COLO668 (cell line): ENCODE measurements around the gene MAGI2.

ENCODE experiments used
- DNase-seq: peaks from one replicate; lab custom pipeline; 2025; ENCODE audit not compliant: unreplicated experiment; lab: John Stamatoyannopoulos, UW

MAGI2 gene

GRCh38 chr7:78760620-78761355 lies 692.7 kb downstream of the MAGI2 start:
- DNase-seq, result no peak

DNA sequence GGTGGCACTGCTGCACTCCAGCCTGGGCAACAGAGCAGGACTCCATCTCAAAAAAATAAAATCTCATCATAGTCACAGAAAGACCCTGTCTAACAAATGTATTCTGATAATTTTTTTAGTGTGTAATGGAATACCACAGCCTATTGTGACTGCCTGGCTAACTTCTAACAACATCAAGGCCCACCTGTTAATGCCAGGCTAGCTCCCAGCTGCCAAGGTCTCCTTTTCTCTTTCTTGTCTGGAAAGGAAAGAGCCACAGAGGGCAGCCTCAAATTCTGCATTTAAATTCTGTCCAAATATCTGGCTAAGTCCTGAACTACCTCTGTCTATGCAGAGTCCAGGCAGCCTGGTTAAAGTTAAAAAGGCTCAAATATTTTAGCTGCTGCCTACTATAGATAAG lies 700.9 kb downstream of the MAGI2 start:
- DNase-seq, result no peak

DNA sequence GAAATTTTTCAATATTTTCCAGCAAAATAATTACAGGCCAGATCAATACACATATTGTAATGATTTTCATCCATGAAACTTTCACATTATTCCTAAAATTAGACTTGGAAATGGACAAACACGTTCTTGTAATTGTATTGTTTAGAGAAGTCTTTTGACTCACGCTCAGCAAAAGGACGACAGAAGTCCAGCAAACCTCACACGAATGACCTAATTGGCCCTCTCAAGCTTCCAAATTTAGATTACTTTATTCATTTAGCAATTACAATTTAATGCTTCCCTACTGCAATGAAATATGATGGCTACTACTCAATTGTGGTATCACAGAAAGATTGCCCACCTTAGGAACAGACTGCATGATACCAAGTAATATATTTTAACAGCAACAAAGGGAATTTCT lies 702.2 kb downstream of the MAGI2 start:
- no peak for DNase-seq

DNA sequence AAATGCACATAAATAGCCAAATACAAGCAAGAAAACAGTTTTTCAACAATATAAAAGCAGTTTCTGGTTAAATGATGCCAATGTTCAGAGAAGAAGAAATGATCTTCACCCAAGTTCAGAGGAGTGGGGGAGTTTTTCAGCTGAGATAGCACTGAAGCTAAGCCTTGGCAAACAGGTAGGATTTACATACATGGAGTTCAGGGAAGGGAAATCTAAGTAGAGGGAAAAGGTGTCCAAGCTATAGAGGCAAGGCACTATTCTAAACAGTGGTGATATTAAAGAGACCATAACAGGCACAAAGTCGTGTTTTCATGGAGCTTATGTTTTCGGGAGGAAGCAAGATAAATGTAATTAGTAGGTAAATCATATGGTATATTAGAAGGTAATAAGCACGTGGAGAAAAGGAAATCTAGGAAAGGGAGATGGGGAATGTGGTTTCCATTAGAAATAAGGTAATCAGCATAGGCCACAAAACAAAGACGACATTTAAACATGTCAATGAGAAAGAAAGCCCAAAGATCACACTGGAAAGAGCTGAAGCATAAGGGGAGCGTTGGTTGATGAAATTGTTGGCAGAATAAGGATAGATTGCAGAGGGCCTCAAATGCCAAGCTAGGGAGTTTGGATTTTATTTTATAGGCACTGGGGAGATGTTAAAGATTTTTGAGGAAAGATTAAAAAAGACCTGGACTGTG lies 704.3 kb downstream of the MAGI2 start:
- no peak for DNase-seq

- DNase-seq, result no peak
These were observed 705.9 kb downstream of the MAGI2 start for GRCh38 chr7:78747592-78747991.

DNA sequence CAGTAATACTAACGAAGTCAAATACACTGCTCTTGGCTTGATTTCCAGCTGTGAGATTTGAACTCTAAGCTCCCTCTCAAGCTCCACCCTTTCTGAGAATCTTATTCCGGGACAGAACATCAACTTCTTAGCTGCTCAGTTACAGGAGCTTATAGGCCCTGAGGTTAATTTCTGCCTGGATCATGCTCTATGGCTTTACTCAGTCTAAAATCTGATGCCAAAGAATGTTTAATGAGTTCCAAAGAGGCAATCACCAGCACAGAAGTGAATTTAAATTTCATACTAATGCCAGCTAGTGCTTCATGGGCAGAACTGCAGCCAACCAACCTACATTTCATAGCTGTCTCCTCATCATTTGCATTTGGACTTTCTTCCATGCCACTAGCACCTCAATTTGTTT lies 707.2 kb downstream of the MAGI2 start:
- DNase-seq, result no peak

GRCh38 chr7:78742694-78743093 lies 710.8 kb downstream of the MAGI2 start:
- no peak for DNase-seq

- no peak for DNase-seq
These were observed 716.9 kb downstream of the MAGI2 start for GRCh38 chr7:78736548-78736947.

DNA sequence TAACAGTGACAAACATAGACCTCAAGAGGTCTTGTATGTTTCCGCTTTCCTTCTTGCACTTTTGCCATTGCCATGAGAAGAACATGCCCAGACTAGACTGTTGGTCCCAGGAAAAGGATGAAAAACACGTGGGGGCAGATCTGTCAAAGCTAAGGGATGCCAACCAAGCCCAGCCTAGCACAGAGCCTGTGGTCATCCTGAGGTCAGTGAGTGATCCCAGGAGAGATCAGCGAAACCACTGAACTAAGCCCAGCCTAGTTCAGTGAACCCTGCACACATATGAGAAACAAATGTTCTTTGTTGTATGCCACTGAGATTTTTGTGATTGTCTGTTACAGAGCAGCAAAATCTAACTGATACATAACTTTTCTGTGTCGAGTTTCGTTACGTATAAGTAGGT lies 718.8 kb downstream of the MAGI2 start:
- DNase-seq, result no peak

DNA sequence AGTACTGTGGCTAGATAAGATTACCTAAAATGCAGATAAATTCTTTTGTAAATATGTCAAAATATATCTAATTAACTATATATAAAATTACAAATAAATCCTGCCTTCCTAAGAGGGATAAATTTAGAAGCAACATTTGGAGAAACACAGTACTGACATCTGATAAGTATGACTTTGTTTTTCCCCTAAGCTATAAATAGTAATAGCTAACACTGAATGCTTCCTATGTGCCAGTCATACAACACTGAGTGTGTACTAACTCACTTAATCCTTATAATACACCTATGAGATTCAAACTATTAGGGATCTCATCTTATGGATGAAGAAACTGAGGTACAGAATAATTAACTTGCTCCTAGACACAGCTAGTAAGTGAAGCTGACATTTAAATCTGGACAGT lies 733.4 kb downstream of the MAGI2 start:
- DNase-seq, result no peak

GRCh38 chr7:78718212-78718611 lies 735.3 kb downstream of the MAGI2 start:
- DNase-seq, result no peak

GRCh38 chr7:78716876-78717275 lies 736.6 kb downstream of the MAGI2 start:
- no peak for DNase-seq

- DNase-seq, result no peak
These were observed 739.1 kb downstream of the MAGI2 start for GRCh38 chr7:78714356-78714755.

- no peak for DNase-seq
These were observed 741.4 kb downstream of the MAGI2 start for GRCh38 chr7:78712111-78712510.

DNA sequence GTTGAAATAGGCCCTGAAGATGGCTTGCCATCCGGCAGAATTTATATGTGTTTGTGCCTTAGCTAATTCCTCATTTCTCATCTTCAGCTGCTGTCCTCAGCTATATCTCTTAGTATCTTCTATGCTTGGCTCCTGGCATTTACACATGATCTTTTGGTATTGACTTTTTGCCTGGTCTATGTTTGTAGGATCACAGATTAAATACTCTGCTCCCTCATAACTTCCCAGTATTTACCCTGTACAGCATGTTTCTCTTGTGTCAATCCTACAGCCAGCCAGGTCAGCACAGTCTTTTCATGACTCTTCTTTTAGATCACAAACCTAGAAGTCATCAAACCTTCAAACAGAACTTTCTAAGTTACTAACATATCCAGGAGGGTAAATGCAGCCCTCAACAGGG lies 743.8 kb downstream of the MAGI2 start:
- DNase-seq, result no peak

GRCh38 chr7:78704504-78704903 lies 749.0 kb downstream of the MAGI2 start:
- DNase-seq, result no peak

DNA sequence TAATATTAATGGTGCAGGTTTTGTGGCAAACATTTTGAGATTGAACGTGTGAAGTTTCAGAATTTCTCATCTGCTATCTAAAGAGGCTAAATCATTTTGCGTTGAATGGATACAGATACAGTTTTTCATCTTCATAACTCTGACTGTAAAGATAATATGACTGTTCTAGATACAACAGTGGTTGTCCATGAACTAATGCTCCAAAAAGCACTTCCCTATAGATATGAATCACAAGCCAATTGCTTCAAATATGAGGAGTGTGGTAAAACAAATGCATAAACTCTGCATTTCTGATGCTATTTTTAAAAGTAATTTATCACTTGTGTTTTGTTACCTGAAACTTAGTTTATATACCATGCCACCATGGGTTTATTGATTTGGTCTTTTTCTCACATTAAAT lies 750.1 kb downstream of the MAGI2 start:
- no peak for DNase-seq

DNA sequence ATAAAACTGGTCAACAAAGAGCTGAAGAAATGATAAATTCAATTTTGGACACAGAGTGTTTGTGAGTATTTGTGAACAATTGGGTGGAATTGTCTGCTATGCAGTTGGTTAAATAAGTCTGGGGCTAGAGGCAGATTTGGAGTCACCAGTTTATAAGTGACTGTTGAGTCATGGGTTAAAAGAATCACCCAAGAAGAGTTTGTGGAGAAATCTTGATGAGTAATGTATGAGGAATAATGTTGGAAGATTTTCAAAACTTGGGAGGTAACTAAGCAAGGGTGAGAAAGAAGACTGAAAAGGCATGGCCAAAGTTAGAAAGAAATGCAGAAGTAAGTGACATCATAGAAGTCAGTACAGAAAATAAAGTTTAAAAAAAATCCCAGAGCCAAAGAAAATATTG lies 750.7 kb downstream of the MAGI2 start:
- DNase-seq, result no peak

- no peak for DNase-seq
These were observed 757.6 kb downstream of the MAGI2 start for GRCh38 chr7:78695826-78696225.

- DNase-seq, result no peak
These were observed 761.9 kb downstream of the MAGI2 start for GRCh38 chr7:78691584-78691983.

GRCh38 chr7:78690174-78690573 lies 763.3 kb downstream of the MAGI2 start:
- DNase-seq, result no peak

GRCh38 chr7:78688376-78688775 lies 765.1 kb downstream of the MAGI2 start:
- DNase-seq, result no peak

- no peak for DNase-seq
These were observed 767.3 kb downstream of the MAGI2 start for GRCh38 chr7:78686189-78686588.
